Type B pancreatic cell (in vitro differentiated cells): ENCODE results near the gene OTUB1. TPM values are rescaled to one million over a fixed set of nuclear protein-coding genes. Genes with fewer than 3 reads are reported as not detected.

Source experiments
- DNase-seq: peaks from one replicate; pipeline ENCODE4 v3.0.0; 2021; ENCODE audit warnings: mixed read lengths; ENCODE audit not compliant: unreplicated experiment; ENCODE audit errors: extremely low spot score
- H3K27ac Mint-ChIP-seq: 2 replicates; pipeline ENCODE4 v1.8.0; 2021; ENCODE audit warnings: mild to moderate bottlenecking, mixed read lengths
- H3K27me3 Mint-ChIP-seq: 2 replicates; pipeline ENCODE4 v1.8.0; 2021; ENCODE audit warnings: mixed read lengths
- H3K36me3 Mint-ChIP-seq: 2 replicates; pipeline ENCODE4 v1.8.0; 2021; ENCODE audit warnings: mixed read lengths
- H3K4me1 Mint-ChIP-seq: one replicate; pipeline ENCODE4 v1.8.0; 2021; ENCODE audit warnings: mixed read lengths; ENCODE audit not compliant: unreplicated experiment
- H3K4me3 Mint-ChIP-seq: 2 replicates; pipeline ENCODE4 v1.8.0; 2021; ENCODE audit warnings: mild to moderate bottlenecking, mixed read lengths
- H3K9me3 Mint-ChIP-seq: 2 replicates; pipeline ENCODE4 v1.8.0; 2021; ENCODE audit warnings: mixed read lengths
- CTCF ChIP-seq: fragments of 200-600 bp; sonication (generic); conservative IDR thresholded peaks from 2 replicates; pipeline ENCODE4 v1.5.0; 2021; ENCODE audit warnings: antibody characterized with exemption, mild to moderate bottlenecking
- total RNA-seq: library from RNA; stranded (reverse); gene quantifications from 2 replicates; pipeline ENCODE4 v1.2.1, GENCODE V29; 2021; ENCODE audit warnings: low replicate concordance

The OTUB1 gene
- total RNA-seq, 1 donor from 2014 or later = 105 TPM

GRCh38 chr11:63997104-63997700 is 11.0 kb downstream of the OTUB1 start:
- no peak for TF ChIP-seq CTCF

GRCh38 chr11:63997801-63998337 is 11.6 kb downstream of the OTUB1 start:
- peaks cover 9% of the 10 kb centered on the region for H3K36me3 Mint-ChIP-seq
- TF ChIP-seq CTCF = no peak
- no peak for DNase-seq
- no peaks in the 10 kb centered on the region for H3K27me3 Mint-ChIP-seq
- peaks cover 13% of the 10 kb centered on the region for H3K4me1 Mint-ChIP-seq
- H3K27ac Mint-ChIP-seq = peak overlapping the region; percentile 29
- H3K9me3 Mint-ChIP-seq = no peaks in the 10 kb centered on the region
- H3K4me3 Mint-ChIP-seq = peak overlapping the region; percentile 36

More at GRCh38 chr11:63997104-63997700, 11.0 kb downstream of the OTUB1 start:
- no peaks in the 10 kb centered on the region for H3K9me3 Mint-ChIP-seq
- no peak overlapping the region for H3K4me3 Mint-ChIP-seq
- H3K4me1 Mint-ChIP-seq = peaks cover 13% of the 10 kb centered on the region
- H3K36me3 Mint-ChIP-seq = peaks cover 10% of the 10 kb centered on the region
- H3K27me3 Mint-ChIP-seq = no peaks in the 10 kb centered on the region
- no peak for DNase-seq
- no peak overlapping the region for H3K27ac Mint-ChIP-seq

GRCh38 chr11:63998558-63999348 is 12.5 kb downstream of the OTUB1 start:
- Mint-ChIP-seq H3K27ac (peak overlapping the region; percentile 29), H3K36me3 (peaks cover 4% of the 10 kb centered on the region), H3K9me3 (no peaks in the 10 kb centered on the region), H3K4me3 (peak overlapping the region; percentile 36), H3K4me1 (peaks cover 13% of the 10 kb centered on the region), H3K27me3 (no peaks in the 10 kb centered on the region)
- no peak for DNase-seq
- TF ChIP-seq CTCF = peak; percentile 33

- H3K4me3 Mint-ChIP-seq = no peak overlapping the region
- H3K4me1 Mint-ChIP-seq = peaks cover 13% of the 10 kb centered on the region
Observed at GRCh38 chr11:63999349-64000025, 13.2 kb downstream of the OTUB1 start.

More at GRCh38 chr11:63999349-64000025, 13.2 kb downstream of the OTUB1 start:
- no peaks in the 10 kb centered on the region for H3K9me3 Mint-ChIP-seq
- no peak for TF ChIP-seq CTCF
- no peaks in the 10 kb centered on the region for H3K27me3 Mint-ChIP-seq
- H3K36me3 Mint-ChIP-seq = peaks cover 3% of the 10 kb centered on the region
- H3K27ac Mint-ChIP-seq = no peak overlapping the region
- peak; percentile 89 for DNase-seq
